Muscle of arm (tissue), 14 donors: ENCODE data around the gene BZW1. TPM values are rescaled to one million over a fixed set of nuclear protein-coding genes. Genes with fewer than 3 reads are reported as not detected.

Experiments
- DNase-seq: peaks from one replicate; pipeline ENCODE4 v3.0.0-alpha.2; 2013
- long read RNA-seq, 11 donors: transcript quantifications; one replicate each; lab custom pipeline, GENCODE V29; 2026
- polyA plus RNA-seq, 12 donors: library from polyadenylated mRNA; unstranded; fragments of 120-200 nt; gene quantifications; one replicate each; pipeline ENCODE4 v1.2.1, GENCODE V29; 2013; ENCODE audit not compliant: insufficient read length in 12 of 12

Gene BZW1
- polyA plus RNA-seq: 100 to 1,000 TPM in 11 of 12 donors, not detected in 1; 105 to 165 (median 132) TPM
- long read RNA-seq, donor 1, full-length matches to known transcripts: 28 of 33 reads
- long read RNA-seq, donor 1, partial matches to known transcripts: 5 of 33 reads
- long read RNA-seq, donor 1, other reads (novel, unspliced or antisense): 0 of 33 reads
- long read RNA-seq, donor 2, full-length matches to known transcripts: 37 of 37 reads
- long read RNA-seq, donor 2, partial matches to known transcripts: 0 of 37 reads
- long read RNA-seq, donor 2, other reads (novel, unspliced or antisense): 0 of 37 reads
- long read RNA-seq, donor 3, full-length matches to known transcripts: 11 of 125 reads
- long read RNA-seq, donor 3, partial matches to known transcripts: 61 of 125 reads
- long read RNA-seq, donor 3, other reads (novel, unspliced or antisense): 53 of 125 reads
- long read RNA-seq, donor 4, full-length matches to known transcripts: 7 of 55 reads
- long read RNA-seq, donor 4, partial matches to known transcripts: 27 of 55 reads
- long read RNA-seq, donor 4, other reads (novel, unspliced or antisense): 21 of 55 reads
- long read RNA-seq, donor 5, full-length matches to known transcripts: 41 of 67 reads
- long read RNA-seq, donor 5, partial matches to known transcripts: 26 of 67 reads
- long read RNA-seq, donor 5, other reads (novel, unspliced or antisense): 0 of 67 reads
- long read RNA-seq, donor 6, full-length matches to known transcripts: 16 of 16 reads
- long read RNA-seq, donor 6, partial matches to known transcripts: 0 of 16 reads
- long read RNA-seq, donor 6, other reads (novel, unspliced or antisense): 0 of 16 reads
- long read RNA-seq, donor 7, full-length matches to known transcripts: 13 of 18 reads
- long read RNA-seq, donor 7, partial matches to known transcripts: 0 of 18 reads
- long read RNA-seq, donor 7, other reads (novel, unspliced or antisense): 5 of 18 reads
- long read RNA-seq, donor 8, full-length matches to known transcripts: 28 of 28 reads
- long read RNA-seq, donor 8, partial matches to known transcripts: 0 of 28 reads
- long read RNA-seq, donor 8, other reads (novel, unspliced or antisense): 0 of 28 reads
- long read RNA-seq, donor 9, full-length matches to known transcripts: 16 of 150 reads
- long read RNA-seq, donor 9, partial matches to known transcripts: 101 of 150 reads
- long read RNA-seq, donor 9, other reads (novel, unspliced or antisense): 33 of 150 reads
- long read RNA-seq, donor 10, full-length matches to known transcripts: 21 of 178 reads
- long read RNA-seq, donor 10, partial matches to known transcripts: 86 of 178 reads
- long read RNA-seq, donor 10, other reads (novel, unspliced or antisense): 71 of 178 reads
- long read RNA-seq, donor 11, full-length matches to known transcripts: 22 of 184 reads
- long read RNA-seq, donor 11, partial matches to known transcripts: 86 of 184 reads
- long read RNA-seq, donor 11, other reads (novel, unspliced or antisense): 76 of 184 reads

DNA sequence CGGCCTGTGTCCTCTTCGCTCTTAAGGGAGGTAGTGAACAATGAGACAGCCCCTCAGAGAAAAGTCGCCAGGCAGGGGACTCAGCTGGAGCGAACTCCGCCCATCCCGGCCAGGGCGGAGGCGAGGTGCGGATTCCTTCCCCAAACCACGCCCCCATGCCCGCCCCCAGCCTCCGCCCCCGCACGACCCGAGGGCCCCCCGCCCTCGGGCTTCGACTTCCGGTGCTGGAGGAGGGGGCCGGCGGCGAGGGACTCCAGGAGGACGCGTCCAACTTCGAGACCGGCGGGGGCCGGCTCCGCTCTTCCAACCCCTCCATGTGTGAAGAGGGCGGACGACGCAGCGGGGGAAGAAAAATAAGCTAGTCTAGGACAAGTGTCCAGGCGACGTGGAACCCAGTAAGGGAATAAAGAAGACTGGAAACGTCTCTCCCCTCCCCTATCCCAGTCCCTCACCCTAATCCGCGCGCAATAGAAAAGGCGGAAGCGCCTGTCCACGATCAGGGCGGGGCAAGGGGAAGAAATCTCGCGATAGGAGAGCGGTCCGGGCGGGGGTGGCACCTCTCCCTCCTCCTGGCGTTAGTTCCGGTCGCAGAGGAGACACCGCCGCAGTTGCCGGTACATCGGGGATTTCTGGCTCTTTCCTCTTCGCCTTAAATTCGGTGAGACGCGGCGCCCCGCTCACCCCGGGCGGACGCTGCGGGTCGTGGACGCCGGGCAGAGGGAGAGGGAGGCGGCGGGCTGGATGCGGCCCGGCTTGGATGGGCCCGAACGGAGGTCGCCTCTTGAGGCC, at the start of gene BZW1:
Gene BZW1, plus strand, starts transcription at position 578 of the 789 bp plus-strand sequence. CDS start 1,308 bp downstream, outside the sequence.
- DNase-seq: peak; percentile 98

DNA sequence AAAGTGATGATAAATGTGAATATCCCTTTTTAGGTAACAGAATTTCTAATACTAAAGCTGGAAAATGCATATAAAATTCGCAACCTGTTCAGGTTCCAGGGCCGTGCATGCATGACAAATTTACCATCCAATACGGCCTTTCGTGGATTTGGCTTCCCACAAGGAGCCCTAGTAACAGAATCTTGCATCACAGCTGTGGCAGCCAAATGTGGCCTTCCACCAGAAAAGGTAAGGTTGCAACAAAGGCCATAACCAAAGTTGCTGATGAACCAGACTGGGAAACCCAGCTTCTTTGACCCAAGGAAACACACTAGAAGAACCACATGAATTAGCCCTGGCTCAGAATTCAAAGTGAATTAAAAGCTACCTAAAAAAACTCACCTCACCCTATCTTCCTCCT, 49.6 kb upstream of the BZW1 start:
- no peak for DNase-seq

DNA sequence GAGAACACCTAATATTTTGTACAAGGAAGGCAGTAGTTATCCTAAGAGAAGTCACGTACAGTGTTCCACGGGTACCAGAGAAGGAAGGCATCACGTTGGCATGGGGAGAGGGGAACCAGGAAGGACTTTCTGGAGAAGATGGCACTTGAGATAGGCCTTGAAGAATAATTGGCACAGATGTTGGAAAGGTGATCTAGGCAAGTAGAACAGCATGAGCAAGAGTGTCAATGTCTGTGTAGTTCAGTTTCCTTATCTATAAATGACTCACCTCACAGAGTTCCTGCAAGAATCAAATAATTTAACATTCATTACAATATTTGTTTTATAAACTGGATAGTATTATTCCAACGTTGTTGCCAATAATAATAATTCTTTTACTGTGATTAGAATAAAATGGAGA, 48.3 kb upstream of the BZW1 start:
- no peak for DNase-seq

DNA sequence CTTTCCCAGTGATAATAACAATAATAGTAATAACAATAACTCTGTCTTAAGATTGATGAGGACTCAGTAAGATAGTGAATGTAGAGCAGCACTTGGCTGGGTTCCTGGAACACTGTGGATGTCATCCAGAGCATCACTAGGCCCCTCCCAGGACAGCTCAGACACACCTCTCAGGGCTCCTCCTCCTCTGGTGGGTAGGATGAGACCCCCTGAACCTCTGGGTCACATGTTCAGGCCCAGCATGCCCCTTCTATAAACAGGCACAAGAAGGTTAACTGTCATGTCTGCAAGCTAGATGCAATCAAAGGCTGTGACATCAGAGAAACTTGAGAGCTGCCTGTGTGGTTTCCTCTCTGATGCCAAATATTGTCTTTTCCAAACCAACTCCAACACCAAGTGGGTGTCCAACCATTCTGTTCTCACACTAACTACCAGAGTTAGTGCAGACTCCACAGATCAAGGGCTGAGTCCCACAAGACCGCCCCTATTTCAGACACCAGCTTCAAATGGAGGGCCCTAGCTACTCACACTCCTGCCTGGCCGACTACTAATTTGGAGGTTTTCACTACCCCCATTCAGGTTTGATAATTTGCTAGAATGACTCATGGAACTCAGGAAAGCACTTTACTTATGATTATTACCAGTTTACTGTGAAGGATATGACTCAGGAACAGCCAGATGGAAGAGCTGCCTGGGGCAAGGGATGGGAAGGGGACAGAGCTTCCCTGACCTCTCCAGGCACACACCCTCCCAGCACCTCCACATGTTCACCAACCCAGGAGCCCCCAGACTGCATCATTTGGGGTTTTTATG, 46.4 kb upstream of the BZW1 start:
- no peak for DNase-seq

DNA sequence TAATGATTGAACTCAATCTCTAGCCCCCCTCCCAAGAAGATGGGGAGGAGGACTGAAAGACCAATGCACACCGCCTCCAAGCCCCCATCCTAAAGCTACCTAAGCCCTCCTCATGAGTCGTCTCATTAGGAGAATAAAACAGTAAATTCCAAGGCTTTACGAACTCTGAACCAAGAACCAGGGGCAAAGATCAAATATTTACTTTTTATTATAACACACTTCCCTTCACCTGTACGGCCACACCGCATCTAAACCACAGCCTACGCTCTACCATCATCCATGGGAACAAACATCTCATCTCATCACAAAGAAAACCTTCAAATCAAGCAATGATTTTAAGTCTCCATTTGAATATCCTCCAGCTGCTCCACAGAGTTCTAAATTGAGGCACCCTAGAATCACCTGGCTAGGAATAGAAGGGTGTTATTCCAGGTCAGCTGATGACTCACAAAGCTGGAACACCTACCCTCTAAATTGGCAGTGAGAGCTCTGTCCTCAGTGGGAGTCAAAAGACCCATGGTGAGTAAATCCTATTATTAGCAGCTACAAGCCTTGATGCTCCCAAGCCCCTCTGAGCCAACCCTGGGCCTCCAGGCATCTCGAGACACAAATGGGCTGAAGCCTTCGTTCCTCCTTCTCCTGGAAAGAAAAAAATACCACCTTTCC, 45.6 kb upstream of the BZW1 start:
- no peak for DNase-seq

DNA sequence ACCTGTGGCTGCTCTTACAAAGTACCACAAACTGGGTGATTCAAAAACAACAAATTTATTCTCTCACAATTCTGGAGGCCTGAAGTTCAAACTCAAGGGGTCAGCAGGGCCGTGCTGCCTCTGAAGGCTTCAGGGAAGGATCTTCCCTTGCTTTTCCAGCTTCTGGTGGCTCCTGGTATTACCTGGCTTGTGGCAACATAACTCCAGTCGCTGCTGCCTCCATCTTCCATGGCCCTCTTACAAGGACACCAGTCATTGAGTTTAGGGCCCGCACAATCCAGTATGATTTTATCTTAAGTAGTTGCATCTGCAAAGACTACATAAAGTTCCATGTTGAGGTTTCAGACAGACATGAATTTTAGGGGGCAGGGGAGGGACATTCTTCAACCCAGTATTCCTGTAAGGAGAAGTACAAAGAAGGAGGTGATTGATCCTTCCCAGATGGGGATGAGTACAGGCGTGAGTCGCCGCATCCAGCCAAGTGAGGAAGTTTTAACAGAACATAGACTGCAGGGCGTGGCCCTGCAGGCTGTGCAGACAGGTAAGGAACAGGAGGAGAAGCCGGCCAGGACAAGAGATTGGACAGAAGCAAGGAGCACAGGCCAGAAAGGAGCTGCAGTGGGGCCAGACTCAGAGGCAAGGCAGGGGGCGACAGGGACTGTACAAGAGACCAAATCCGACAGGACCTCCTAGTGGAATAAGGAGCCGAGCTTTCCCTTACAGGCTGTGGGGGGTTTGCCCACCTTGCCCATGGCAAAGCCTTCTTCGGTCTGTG, 44.4 kb upstream of the BZW1 start:
- no peak for DNase-seq

DNA sequence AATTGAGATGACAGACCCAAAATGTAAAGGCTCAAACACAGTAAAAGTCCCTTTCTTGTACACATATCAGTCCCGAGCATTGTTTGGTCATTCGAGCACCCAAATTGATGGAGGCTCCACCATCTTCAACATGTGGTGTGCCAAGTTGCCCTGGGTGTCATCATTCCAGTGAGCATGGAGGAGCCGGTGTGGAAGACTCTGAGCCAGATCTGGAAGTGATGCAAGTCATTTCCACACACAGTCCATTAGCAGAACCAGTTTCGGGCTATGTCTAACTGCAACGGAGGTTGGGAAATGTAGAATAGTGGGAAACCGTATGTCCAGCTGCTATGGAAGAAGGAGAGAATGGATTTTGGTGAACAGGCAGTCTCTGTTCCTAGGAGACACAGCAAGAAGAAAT, 40.9 kb upstream of the BZW1 start:
- DNase-seq: no peak

DNA sequence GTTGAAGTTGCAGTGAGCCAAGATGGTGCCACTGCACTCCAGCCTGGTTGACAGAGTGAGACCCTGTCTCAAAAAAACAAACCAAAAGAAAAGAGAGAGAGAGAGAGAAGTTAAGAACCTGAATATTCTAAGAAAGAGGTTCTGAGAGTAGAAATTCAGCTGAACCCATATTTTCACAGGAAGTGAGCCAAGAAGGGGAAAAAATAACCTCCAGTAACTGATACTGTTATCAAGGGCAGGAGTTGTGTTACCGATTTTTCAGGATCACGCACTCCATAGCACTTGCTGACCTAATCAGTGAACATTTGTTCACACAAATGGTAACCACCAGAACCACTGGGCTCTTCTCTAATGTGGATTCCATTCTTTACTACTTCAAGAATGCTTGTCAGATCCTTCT, 39.1 kb upstream of the BZW1 start:
- DNase-seq: no peak

DNA sequence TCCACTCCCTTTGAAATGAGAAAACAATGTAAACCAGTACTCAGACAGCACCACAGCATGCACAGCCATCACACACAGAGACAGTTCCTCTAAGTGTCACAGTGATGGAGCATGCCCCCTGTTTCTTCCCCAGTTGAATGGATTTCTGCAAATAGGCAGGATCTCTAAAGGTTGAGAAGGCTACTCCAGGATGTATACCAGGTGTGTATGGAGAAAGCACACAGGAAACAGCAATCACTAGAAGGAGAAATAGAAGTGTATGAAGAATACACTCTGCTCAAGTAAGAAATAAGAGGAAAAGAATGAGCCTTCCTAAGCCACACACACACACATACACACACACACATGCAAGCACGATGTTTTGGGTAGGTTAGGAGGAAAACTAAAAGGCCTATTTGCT, 38.6 kb upstream of the BZW1 start:
- no peak for DNase-seq

DNA sequence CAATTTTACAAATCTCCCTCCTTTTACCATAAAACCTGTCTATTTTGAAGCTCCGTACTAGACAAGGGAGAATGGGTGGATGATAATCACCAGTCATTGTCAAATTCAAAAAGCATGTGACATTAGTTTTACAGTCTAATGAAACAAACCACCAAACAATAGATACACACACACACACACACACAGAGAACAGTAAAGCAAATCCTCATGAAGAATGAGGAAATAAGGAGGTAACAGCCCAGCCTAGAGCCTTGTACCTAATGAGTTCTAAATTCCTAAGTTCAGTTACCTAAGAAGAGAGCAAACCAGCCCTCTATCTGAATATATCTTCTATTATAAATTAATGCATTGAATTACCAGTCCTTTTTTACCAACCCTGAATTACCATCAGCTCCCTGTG, 36.8 kb upstream of the BZW1 start:
- no peak for DNase-seq

DNA sequence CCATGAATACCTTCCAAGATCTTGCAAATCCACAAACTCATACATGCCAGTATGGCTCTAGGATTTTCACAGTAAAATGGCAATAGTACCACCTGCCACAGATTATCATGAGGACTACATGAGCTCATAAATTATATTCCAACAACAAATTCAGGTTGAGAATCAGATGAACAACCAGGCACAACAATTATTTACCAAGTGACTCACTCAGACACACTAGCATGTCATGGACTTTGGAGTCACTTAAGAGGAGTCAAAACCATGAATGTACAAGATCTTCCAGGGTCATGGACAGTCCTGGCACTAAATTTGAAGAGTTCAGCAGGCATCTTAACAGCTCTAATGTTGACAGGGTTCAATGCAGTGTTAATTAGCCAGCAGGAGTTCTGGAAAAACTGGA, 34.4 kb upstream of the BZW1 start:
- DNase-seq: no peak

DNA sequence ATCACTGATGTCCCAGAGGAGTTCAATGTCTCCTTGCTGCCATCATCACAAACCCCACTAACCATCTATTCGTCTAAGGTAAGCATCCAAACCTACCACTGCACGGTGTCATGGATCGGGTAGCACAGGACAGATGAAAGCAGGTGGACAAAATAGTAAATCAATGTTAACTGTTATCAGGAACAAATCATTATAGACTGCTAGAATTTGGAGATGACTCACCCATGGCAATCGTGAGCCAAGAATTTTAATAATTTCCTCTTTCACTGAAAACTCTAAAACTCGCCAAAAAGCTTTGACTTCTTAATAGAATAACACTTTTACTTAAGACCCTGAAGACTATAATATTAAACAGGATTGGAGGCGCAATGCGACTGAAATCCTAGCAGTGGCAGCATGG, 33.7 kb upstream of the BZW1 start:
- no peak for DNase-seq

DNA sequence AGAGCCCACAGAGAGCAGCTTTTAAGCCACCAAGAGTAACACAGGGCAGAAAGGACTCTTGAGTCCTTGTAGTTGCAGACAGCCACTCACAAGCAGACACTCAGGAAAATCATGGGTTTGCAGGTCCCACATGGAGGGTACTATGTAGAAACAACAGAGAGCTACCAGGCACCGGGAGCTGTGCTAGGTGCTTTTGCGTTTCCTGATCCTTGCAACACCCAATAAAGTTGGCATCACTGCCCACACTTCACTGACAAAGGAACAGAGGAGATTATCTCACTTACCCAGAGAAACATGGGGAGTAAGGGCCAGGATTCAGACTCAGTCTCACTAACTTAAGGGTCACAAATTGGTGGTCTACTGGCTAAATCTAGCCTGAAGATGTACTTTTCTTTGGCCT, 32.5 kb upstream of the BZW1 start:
- DNase-seq: no peak

DNA sequence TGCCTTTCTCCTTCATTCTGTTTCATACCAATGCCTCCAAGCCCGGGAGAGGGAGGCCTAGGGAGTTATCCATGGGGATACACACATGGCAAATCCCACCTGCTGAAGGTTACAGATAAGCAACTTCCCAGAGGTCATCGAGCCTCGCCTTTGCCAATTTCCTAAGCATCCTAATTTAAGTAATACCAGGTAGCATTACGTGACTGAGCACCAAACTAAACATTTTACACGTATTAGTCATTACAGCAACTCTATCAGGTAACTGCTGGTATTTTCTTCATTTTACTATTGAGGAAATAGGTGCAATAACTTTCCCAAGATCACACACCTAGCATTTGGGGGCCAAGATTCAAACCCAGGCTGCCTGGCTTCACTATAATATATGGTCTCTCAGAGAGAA, 30.1 kb upstream of the BZW1 start:
- DNase-seq: no peak

DNA sequence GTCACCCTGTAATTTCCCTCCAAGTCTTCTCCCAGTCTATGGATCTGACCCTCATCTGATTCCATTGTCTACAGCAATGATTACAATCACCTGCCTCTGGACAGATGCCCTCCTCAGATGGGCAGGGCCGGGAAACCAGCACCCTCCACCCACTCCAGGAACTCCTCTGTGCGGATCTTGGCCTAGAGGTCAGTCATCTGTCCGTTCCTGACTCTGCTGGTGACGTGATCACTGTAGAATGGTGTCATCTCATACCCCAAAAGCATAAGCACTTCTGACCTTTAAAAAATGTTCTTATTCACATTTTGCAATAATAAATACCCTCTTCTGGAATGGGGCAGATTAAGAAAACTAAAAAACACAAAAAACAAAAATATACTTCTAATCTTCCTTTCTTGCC, 29.5 kb upstream of the BZW1 start:
- DNase-seq: no peak

DNA sequence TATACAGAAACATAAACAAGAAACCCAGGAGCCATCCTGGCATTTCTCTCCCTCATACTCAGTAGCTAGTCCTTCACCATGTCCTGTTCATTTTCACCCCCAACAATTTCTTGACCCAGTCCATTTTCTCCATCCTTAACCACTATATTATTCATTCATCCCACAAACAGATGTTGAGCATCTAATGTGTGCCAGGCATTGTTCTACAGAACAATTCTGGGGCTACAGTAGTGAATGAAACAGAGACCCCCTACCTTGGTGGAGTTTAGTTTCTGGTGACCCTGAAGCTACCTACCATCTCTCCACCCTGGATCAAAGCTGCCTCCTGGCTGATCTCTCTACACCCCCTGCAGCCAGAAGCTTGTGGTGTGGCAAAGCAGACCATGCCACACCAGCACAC, 27.5 kb upstream of the BZW1 start:
- DNase-seq: no peak

DNA sequence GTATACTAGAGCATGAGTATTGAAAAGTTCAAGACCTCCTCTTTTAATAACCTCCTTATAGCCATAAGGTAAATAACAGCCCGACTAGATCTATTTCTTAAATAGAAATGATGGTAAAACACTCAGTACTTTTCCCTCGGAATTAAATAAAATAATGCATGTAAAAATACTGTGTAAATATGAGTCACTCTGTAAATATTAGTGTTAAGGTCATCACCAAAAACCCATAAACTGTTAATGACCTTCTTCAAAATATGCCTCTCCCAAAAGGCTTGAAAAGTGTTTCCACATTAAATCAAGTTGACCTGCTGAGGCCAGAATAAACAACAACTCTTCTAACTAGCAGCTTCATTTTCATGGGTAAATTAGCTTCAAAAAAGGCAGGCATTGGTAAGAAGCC, 25.3 kb upstream of the BZW1 start:
- DNase-seq: no peak

DNA sequence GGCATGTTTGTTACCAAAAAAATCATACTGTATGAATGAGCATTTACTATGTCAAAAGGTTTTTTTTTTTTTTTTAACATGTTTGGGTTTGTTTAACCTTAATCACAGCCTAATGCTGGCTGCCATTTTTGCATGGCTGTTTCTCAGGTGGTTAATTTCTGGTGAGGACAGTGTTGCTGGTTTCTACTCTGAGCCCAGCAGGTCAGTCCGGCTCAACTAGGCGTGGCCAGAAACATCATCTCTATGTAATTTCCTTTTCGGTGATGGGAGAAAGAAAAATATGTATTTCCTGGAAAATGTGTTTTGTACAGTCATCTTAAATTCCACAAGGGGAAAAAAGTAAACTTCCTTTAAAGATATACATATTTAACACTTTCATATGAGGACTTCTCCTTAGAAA, 24.9 kb upstream of the BZW1 start:
- no peak for DNase-seq
